NT2/D1 (cell line): ENCODE measurements around the gene NPTXR.

Source experiments
- YY1 ChIP-seq: IDR thresholded peaks from 2 replicates; pipeline ENCODE4 v1.6.1; 2011; ENCODE audit not compliant: insufficient read length, insufficient read depth
- ZNF274 ChIP-seq: IDR thresholded peaks from 2 replicates; pipeline ENCODE4 v1.6.1; 2011; ENCODE audit warnings: mild to moderate bottlenecking, low read depth, low read length

DNA sequence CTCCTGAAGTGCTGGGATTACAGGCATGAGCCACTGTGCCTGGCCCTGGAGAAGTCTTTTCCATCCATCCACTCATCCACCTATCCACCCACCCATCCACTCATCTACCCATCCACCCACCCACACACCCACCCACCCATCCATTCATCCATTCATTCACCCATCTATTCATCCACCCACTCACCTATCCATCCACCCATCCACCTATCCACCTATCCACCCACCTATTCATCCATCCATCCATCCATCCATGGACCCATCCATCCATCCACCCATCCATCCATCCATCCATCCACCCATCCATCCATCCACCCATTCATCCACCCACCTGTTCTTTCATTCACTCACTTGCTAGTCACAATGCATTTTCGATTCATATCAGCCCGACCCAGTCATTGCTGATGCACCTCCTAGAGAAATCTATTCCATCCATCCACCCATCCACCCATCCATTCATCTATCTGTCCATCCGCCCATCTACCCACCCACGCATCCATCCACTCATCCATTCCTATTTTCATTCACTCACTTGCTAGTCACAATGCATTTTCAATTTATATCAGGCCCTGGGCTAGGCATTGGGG, 70.4 kb downstream of the NPTXR start:
- no peak for TF ChIP-seq ZNF274
- TF ChIP-seq YY1 = no peak
